HG03097 (cell line): ENCODE data around the gene NEK7.
"Not testable (repeated sequence)": the region's sequence is repeated elsewhere in the genome, so short reads cannot be mapped to it uniquely, and the experiment has no call there.

ENCODE experiments used
- ATAC-seq: cut with Tn5 transposase; IDR thresholded peaks from one replicate; pipeline ENCODE4 v1.9.1; 2021; ENCODE audit not compliant: unreplicated experiment, low FRiP score

Gene NEK7

DNA sequence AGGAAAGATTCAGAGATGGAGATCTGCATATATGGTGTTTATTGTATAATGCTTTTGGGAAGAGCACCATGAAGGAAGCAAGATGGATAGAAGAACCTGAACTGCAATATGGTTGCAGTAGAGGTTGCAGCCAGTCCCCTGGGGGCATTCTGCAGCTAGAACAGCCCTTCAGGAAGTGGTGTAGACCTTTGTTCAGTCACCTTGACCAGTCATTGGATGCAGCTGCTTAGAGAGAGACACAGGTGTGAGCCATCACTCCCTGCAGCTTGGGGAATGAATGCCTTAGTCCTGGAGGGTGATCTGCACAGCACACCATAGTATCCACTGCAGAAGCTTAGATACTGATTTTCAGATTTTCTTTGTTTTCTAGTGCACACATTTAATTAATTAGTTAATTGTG is 42.3 kb downstream of the NEK7 start:
- ATAC-seq: peak; percentile 56

DNA sequence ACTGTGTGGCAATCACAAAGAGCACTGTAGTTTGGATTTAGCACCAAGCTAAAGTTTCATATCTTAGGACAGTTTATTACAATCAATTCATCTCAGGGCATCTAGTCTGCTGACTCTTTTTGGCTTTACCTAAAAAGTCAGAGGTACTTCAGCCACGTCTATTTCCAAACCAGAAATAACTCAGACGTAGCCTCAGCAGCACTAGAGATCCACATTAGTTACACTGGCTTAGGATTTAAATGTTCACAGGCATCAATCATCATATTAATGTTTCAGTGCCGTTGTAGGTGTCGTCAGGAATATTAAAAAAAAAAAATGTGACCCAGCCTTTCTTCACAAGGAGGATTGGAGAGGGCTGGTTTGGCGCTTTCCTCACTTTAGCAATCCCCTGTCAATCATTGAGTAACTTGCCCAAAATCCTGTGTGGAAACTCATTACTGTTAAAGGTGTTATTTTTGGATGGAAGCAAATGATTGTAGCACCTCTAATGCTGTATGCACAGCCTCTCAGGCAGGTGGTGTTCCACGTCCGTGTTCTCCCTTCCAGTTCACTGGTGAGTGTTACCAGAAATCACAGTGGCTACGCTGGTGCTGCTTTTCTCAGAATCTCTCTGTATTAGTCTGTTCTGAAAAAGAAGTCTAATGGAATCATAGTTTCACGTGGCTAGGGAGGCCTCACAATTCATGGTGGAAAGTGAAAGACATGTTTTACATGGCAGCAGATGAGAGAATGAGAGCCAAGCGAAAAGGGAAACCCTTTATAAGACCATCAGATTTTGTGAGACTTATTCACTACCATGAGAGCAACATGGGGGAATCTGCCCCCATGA is 45.4 kb downstream of the NEK7 start:
- ATAC-seq: peak; percentile 78

DNA sequence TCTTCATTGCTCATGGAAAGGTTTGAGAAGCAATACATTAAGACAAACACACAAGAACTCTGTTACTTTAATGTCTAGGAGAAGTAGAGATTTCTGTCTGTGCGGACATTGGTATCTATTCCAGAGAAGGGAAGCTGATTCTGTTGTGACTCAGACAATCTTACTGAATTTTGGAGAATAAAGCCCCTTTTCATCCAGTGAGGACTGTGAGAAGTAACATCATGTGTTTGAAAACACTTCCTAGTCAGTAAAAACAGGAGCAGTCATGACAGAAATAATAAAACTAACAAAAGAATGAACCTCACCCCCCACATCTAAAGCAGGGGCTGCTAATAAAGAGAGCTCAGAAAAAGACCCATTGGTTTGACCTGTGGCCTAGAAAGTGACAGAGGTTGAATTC is 46.6 kb downstream of the NEK7 start:
- no peak for ATAC-seq

DNA sequence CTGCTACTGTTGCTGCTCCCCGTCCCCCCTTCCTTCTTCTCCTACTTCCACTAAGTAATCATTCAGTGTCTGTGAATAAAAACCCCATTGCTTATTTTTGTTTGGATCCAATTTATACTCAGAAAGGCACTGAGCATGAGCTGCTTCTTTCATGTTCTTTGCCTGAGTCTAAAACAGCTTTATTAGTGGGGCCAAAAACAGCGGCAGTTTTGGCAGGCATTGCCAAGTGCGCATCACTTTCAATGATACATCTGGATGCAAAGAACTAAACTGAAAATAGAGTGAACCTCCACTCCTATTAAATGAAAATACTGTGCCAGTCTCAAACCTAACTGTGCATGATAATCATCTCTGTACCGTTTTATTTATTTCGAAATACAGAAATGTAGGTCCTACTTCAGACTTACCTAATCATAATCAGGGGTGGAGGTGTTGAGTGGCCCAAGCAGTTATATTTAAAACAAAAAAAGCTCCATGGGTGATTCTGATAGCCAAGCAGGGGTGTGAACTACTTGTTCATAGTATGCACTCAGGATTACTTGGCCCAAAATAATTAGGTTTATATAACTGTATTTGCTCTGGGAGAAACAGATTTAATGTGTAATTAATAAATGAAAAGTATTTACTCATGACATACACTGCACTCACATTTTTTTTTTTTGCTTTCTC is 48.4 kb downstream of the NEK7 start:
- no peak for ATAC-seq

DNA sequence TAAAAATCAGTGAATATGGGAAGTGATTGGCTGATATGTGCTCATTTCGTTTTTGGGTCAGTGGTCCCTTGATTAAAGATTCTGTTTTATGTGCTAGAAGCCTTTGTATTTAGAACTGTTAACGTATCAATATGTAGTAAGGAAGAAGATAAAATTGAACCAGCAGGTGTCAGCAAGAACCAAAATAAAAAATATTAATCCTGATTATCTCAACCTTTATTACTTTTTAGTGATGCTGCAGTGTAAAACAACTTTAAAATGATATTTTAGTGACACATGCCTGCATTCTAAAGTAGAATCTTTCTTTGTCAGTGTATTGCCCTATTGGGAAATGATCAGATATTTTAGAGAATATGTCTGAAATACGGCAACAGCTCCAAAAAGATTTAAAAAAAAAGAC is 49.5 kb downstream of the NEK7 start:
- no peak for ATAC-seq

DNA sequence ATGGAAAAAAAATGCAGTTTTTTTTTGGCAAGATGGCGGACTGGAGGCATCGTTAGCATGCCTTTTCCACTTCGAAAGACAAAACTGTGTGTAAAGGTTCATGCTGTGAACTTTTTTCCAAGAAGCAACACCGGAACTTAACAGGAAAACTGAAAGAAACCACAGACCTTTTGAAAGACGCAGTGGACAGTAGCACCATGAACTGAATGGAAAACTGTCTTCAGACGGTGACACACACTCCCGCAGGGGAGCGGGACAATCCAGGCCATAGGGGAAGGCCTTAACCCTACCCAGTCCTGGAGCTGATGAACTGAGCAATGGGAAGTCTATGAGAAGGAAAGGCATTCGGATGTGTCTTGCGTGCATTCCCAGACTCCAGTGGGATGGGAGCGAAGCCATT is 54.9 kb downstream of the NEK7 start:
- no peak for ATAC-seq

DNA sequence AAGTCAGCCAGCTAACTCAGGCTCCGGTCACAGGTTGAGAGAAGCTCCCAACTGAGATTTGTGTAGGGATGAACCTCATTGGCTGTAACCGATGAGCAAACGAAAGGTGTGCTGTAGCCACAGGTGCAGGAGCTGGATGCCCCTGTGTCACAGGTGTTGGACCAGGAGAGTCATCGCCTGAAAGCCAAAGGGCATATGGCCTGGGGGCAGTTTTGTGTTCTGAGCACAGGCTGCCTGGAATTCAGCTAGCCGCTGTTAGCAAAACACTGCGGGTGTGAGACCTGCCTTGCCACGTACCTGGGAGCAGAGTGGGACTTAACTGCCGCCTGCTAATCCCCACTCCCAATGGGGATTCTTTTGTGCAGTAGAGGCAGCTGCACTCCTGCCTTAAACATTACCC is 55.3 kb downstream of the NEK7 start:
- ATAC-seq: no peak

DNA sequence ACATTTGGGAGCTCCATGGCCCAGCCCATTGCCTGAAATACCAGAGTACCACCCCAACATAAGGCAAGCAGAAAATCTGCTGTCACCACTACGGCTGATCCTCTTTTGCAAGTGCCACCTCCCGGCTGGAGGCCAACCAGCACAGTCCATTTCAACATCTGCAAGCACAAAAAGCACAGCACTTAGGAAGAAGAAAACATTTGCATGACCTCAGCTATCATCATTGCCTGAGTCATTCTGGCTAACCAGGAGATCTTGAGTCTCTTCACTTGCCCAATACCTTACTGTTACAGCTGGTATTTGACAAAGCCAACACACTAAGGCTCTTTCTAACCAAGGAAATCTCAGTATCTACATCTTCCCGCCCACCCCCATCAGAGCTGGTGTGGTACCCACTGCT is 55.9 kb downstream of the NEK7 start:
- ATAC-seq: no peak

DNA sequence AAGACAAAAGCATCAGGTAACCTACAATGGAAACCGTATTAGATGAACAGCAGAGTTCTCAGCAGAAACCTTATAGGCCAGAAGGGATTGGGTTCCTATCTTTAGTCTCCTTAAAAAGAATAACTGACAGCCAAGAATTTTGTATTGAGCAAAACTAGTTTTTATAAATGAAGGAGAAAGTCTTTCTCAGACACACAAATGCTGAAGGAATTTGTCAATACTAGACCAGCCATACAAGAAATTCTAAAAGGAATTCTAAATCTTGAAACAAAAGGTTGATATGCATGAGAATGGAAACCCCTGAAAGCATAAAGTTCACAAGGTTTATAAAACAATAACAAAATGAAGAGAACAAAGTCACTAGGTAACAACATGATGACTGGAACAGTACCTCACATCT is 58.1 kb downstream of the NEK7 start:
- no peak for ATAC-seq

DNA sequence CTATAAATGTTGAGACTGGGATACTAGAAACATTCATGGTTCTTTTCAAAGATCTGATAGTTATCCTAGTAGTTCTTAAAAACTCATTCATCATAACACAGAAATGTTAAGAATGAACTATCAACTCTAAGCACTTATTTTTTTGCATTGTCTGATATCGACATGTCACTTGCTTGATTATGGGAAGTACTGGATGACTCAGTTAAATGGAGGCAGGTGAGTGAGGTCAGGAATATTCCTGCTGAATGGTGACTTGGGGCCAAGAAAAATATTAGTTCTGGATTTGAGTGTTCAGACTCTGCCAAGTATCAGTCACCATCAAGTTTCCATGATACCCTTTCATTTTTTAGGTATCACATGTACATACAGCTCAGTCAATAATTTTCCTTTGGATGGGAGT is 63.6 kb downstream of the NEK7 start:
- no peak for ATAC-seq

DNA sequence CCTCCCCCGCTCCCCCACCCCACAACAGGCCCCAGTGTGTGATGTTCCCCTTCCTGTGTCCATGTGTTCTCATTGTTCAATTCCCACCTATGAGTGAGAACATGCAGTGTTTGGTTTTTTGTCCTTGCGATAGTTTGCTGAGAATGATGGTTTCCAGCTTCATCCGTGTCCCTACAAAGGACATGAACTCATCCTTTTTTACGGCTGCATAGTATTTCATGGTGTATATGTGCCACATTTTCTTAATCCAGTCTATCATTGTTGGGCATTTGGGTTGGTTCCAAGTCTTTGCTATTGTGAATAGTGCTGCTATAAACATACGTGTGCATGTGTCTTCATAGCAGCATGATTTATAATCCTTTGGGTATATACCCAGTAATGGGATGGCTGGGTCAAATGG is 70.2 kb downstream of the NEK7 start:
- not testable (repeated sequence) for ATAC-seq

DNA sequence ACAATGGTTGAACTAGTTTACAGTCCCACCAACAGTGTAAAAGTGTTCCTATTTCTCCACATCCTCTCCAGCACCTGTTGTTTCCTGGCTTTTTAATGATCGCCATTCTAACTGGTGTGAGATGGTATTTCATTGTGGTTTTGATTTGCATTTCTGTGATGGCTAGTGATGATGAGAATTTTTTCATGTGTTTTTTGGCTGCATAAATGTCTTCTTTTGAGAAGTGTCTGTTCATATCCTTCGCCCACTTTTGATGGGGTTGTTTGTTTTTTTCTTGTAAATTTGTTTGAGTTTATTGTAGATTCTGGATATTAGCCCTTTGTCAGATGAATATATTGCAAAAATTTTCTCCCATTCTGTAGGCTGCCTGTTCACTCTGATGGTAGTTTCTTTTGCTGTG is 70.7 kb downstream of the NEK7 start:
- ATAC-seq: not testable (repeated sequence)

DNA sequence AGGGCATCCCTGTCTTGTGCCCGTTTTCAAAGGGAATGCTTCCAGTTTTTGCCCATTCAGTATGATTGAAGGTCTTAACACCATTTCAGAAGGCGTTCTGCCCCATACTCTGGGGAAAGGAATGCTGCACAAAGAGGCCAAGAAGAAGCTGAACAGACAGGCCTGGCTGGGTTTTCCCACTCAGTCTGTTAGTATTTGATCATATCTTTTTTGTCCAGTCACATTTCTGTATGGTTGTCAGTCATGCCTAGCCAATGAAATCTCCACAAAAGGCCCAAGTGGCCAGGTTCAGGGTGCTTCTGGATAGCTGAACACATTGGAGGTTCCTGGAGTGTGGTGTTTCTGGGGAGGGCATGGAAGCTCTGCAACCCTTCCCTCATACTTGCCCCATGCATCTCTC is 72.1 kb downstream of the NEK7 start:
- ATAC-seq: no peak

DNA sequence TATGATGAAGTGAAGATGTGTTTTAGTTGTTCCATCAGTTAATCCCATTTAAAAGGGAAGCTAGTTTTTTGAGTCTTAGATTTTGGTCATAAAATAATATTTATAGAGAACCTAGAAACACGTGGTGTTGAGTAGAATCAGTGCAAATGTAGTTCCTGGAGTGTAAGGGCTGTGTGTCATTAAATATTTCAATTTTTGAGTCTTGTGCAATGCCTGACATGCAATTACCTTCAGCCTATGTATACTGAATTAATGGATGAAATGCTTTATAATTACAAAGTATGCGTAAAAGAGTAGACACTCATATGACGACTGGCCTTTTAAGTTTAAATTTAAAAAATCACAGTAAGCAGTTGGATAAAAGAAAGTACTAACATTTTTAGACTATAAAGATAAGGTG is 75.0 kb downstream of the NEK7 start:
- no peak for ATAC-seq

DNA sequence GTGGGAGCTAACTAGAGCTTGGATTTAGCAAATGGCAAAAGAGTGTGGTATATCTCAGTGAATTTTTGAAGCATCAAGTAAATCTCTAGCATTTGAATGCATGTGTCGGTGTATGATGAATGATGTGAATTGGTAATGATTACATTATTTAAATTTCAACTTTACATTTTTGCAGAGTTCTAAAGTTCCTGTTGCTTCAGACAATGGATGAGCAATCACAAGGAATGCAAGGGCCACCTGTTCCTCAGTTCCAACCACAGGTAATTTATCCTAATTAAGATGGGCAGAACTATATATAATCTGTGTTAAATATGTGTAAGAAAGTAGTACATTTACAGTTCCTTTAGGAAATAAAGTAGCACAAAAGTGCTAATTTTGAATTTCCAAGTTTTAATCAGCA is 75.6 kb downstream of the NEK7 start:
- ATAC-seq: no peak

DNA sequence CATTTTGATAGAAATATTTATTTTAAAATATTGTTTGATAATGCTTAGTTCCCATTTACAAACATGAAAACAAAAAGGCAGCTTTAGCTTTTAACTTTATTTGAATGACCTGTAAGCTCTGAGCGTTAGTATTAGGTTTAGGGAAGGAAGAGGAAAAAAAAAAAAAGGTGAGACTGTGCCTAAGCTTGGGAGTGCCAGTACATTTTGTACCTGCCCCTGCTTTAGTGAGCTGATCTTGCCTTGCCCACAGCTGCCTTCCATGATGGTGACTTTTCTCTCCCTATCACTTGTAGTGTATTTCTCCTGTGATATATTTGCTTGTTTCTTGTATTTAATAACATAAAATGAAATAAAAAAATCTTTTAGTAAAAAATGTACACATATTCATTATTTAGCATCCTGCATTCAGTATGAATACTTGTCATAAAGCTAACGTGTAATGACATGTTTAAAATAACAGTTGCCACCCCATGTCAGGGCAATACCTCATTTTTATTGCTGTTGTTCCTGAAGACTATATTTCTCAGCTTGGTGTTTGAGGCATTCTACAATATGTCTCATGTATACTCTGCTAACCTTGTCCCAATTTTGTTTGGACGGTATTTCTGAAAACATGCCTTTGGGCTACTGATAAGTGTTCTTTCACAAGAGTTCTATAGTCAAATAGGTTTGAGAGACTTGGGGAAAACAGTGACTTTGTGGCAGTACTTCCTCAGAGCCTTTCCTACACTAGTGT is 76.3 kb downstream of the NEK7 start:
- no peak for ATAC-seq

DNA sequence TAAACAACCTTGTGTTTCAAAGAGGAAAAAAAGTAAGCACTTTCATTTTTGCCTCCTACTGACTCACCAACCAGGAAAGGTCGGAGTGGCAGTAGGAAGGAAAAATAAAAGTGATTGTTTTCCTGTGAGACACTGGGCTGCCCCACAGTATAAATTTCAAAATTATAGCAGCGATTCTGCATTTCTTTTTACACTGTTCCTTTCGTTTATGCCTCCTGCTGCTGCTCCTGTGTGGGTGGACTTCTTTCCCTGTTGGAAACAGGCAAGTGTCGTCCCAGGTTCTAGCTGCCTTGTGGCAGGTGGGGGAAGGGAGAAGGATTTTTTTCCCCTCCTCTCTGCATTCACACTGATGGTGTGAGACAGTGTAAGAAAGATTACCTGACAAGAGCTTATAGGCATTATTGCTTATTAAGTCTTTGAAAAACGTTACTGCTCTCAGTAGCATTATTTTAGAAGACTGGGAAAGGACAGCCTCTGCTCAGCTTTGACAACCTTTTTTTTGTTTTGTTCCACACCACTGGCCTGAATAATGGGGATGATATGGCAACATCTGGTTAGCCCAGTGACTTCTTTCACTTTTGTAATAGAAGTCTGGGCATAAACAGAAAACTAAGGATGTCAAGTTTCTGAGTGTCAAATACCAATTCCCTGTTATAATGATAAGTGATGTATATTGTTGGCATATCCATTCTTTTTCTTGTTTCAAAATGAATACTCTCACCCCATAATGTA is 77.9 kb downstream of the NEK7 start:
- ATAC-seq: peak; percentile 48

DNA sequence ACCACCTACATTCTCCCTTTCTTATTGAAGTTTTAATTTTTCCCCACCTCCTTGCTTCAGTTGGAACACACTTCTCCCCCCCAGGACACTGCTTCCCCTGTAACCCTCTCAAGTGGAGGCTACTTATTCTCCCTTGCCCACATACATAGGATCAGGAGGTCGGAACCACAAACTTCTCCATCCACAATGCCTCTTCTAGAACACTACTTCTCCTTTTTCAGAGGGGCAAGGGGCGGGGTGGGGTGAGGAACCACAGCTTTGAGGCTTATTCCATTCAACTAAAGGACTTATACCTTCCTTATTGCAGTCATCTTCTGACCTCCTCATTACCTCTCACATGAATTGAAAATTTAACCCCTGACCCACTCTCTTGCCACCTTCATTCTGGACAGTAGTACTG is 81.3 kb downstream of the NEK7 start:
- ATAC-seq: no peak

DNA sequence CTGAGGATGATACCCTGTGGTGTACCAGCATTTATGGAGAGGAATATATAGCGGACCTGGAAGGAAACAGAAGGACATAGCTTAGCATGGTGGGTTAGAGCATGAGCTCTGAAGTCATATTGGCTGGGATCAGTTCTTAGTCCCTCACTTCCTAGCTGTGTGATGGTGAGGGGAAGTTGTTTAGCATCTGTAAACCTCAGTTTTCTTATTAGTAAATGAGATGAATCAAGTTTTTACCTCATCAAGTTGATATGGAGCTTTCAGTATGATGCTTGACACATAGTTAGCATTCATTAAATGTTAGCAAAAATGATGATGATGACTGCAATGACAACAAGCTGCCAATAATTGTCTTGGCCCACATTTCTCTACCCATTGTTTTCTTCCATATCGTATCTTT is 84.8 kb downstream of the NEK7 start:
- no peak for ATAC-seq

DNA sequence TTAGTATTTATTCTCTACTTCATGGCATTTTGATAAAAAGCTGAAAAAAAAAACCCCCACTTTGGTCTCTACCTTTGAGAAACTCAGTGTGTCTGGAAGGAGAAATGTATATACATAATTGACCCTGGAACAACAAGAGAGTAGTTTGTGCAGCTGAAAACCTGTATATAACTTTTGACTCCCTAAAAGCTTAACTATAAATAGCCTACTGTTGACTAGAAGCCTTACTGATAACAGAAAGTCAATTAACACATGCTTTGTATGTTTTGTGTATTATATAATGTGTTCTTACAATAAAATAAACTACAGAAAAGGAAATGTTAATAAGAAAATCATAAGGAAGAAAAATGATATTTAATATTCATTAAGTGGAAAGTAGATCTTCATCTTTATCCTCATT is 88.0 kb downstream of the NEK7 start:
- ATAC-seq: no peak

DNA sequence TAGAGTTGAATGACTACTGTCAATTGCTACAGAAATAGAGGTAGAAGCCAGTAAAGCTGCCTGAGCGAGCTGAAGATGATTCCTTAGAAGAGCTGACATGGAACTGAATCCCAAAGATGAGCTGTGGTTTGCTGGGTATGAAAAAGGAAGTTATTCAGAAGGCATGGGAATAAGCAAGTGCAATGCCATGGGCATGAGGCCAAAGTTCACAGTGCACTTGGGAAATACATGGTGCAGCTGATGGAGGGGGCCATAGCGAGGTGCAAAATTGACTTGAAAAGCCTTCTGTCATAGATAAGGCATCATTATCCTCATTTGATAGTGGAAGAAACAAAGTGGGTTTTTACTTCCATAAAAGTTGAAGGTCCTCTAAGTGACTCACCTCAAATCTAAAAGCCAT is 88.6 kb downstream of the NEK7 start:
- ATAC-seq: no peak
